Effector memory CD4-positive, alpha-beta T cell (primary cell): ENCODE measurements around the gene SLC38A9.

Experiments
- DNase-seq, 3 donors: peaks; one replicate each; pipeline ENCODE4 v3.0.0-alpha.2; 2020
- H3K27ac ChIP-seq: 2 replicates; pipeline ENCODE4 v1.7.0; 2013; ENCODE audit warnings: mild to moderate bottlenecking, low read length, moderate library complexity; ENCODE audit not compliant: insufficient read depth, poor library complexity, severe bottlenecking
- H3K27me3 ChIP-seq: replicated peaks from 2 replicates; pipeline ENCODE4 v1.7.0; 2013; ENCODE audit warnings: mild to moderate bottlenecking, low read length; ENCODE audit not compliant: insufficient read depth, control insufficient read depth, poor library complexity, severe bottlenecking
- H3K36me3 ChIP-seq: 2 replicates; pipeline ENCODE4 v1.7.0; 2013; ENCODE audit warnings: mild to moderate bottlenecking, low read length, moderate library complexity; ENCODE audit not compliant: control insufficient read depth, insufficient read depth
- H3K4me1 ChIP-seq: 2 replicates; pipeline ENCODE4 v1.7.0; 2013; ENCODE audit warnings: low read length, mild to moderate bottlenecking; ENCODE audit not compliant: control insufficient read depth, insufficient read depth, poor library complexity, severe bottlenecking
- H3K4me3 ChIP-seq: 2 replicates; pipeline ENCODE4 v1.7.0; 2013; ENCODE audit warnings: low read length, low read depth, mild to moderate bottlenecking; ENCODE audit not compliant: insufficient read depth, poor library complexity, severe bottlenecking
- H3K9me3 ChIP-seq: 2 replicates; pipeline ENCODE4 v1.7.0; 2013; ENCODE audit warnings: mild to moderate bottlenecking, low read length, moderate library complexity; ENCODE audit not compliant: control insufficient read depth

SLC38A9 gene

GRCh38 chr5:55594671-55595070 is 117.5 kb downstream of the SLC38A9 start:
- no peaks in the 10 kb centered on the region for H3K4me1 ChIP-seq
- no peaks in the 10 kb centered on the region for H3K27me3 ChIP-seq
- H3K36me3 ChIP-seq, result no peaks in the 10 kb centered on the region
- no peak overlapping the region for H3K27ac ChIP-seq
- H3K9me3 ChIP-seq, result no peaks in the 10 kb centered on the region
- DNase-seq, result no peak
- H3K4me3 ChIP-seq, result no peak overlapping the region

GRCh38 chr5:55593115-55593472 is 119.0 kb downstream of the SLC38A9 start:
- no peaks in the 10 kb centered on the region for H3K27me3 ChIP-seq
- H3K36me3 ChIP-seq, result no peaks in the 10 kb centered on the region
- no peak overlapping the region for H3K4me3 ChIP-seq
- no peak for DNase-seq
- H3K27ac ChIP-seq, result no peak overlapping the region
- H3K9me3 ChIP-seq, result no peaks in the 10 kb centered on the region
- H3K4me1 ChIP-seq, result no peaks in the 10 kb centered on the region

GRCh38 chr5:55592388-55593114 is 119.6 kb downstream of the SLC38A9 start:
- no peak overlapping the region for H3K4me3 ChIP-seq
- no peaks in the 10 kb centered on the region for H3K9me3 ChIP-seq

GRCh38 chr5:55591686-55592085 is 120.4 kb downstream of the SLC38A9 start:
- Histone ChIP-seq H3K9me3 (no peaks in the 10 kb centered on the region), H3K4me3 (no peak overlapping the region), H3K27me3 (no peaks in the 10 kb centered on the region), H3K36me3 (no peaks in the 10 kb centered on the region), H3K27ac (no peak overlapping the region), H3K4me1 (no peaks in the 10 kb centered on the region)
- no peak for DNase-seq

More at GRCh38 chr5:55592388-55593114, 119.6 kb downstream of the SLC38A9 start:
- no peaks in the 10 kb centered on the region for H3K4me1 ChIP-seq
- no peak for DNase-seq
- no peak overlapping the region for H3K27ac ChIP-seq
- H3K36me3 ChIP-seq, result no peaks in the 10 kb centered on the region
- no peaks in the 10 kb centered on the region for H3K27me3 ChIP-seq

- no peak for DNase-seq
- H3K4me3 ChIP-seq, result no peak overlapping the region
- H3K9me3 ChIP-seq, result no peaks in the 10 kb centered on the region
- H3K27ac ChIP-seq, result no peak overlapping the region
- H3K36me3 ChIP-seq, result no peaks in the 10 kb centered on the region
- no peaks in the 10 kb centered on the region for H3K27me3 ChIP-seq
- H3K4me1 ChIP-seq, result peaks cover 3% of the 10 kb centered on the region
Observed at GRCh38 chr5:55585206-55585610, 126.9 kb downstream of the SLC38A9 start.

- H3K9me3 ChIP-seq, result no peaks in the 10 kb centered on the region
- no peak for DNase-seq
- H3K27me3 ChIP-seq, result no peaks in the 10 kb centered on the region
- H3K36me3 ChIP-seq, result no peaks in the 10 kb centered on the region
- H3K27ac ChIP-seq, result no peak overlapping the region
- H3K4me1 ChIP-seq, result peaks cover 3% of the 10 kb centered on the region
- H3K4me3 ChIP-seq, result no peak overlapping the region
Observed at GRCh38 chr5:55584398-55585205, 127.5 kb downstream of the SLC38A9 start.

- no peaks in the 10 kb centered on the region for H3K36me3 ChIP-seq
- DNase-seq, result no peak
- no peak overlapping the region for H3K27ac ChIP-seq
- no peaks in the 10 kb centered on the region for H3K27me3 ChIP-seq
- H3K4me1 ChIP-seq, result peaks cover 3% of the 10 kb centered on the region
- H3K4me3 ChIP-seq, result no peak overlapping the region
- H3K9me3 ChIP-seq, result no peaks in the 10 kb centered on the region
Observed at GRCh38 chr5:55583578-55583977, 128.5 kb downstream of the SLC38A9 start.

GRCh38 chr5:55582256-55582655 is 129.9 kb downstream of the SLC38A9 start:
- Histone ChIP-seq H3K27me3 (no peaks in the 10 kb centered on the region), H3K27ac (no peak overlapping the region), H3K4me3 (no peak overlapping the region), H3K4me1 (peaks cover 3% of the 10 kb centered on the region), H3K9me3 (no peaks in the 10 kb centered on the region), H3K36me3 (no peaks in the 10 kb centered on the region)
- no peak for DNase-seq

- Histone ChIP-seq H3K27ac (no peak overlapping the region), H3K36me3 (no peaks in the 10 kb centered on the region), H3K27me3 (no peaks in the 10 kb centered on the region), H3K9me3 (no peaks in the 10 kb centered on the region), H3K4me1 (peaks cover 3% of the 10 kb centered on the region), H3K4me3 (no peak overlapping the region)
- no peak for DNase-seq
Observed at GRCh38 chr5:55580042-55580441, 132.1 kb downstream of the SLC38A9 start.

- no peaks in the 10 kb centered on the region for H3K36me3 ChIP-seq
- no peak overlapping the region for H3K4me3 ChIP-seq
- H3K4me1 ChIP-seq, result peaks cover 3% of the 10 kb centered on the region
- no peaks in the 10 kb centered on the region for H3K9me3 ChIP-seq
- H3K27ac ChIP-seq, result no peak overlapping the region
- DNase-seq, result no peak
- H3K27me3 ChIP-seq, result no peaks in the 10 kb centered on the region
Observed at GRCh38 chr5:55578771-55579170, 133.4 kb downstream of the SLC38A9 start.
